Activated CD4-positive, alpha-beta T cell treated with anti-CD3 and anti-CD28 coated beads, Interleukin-2, amount 50 U/mL, for 48 hours (primary cell): ENCODE results near the gene TREX2.

Experiments used
- DNase-seq, 2 experiments: peaks; one replicate each; pipeline ENCODE4 v3.0.0-alpha.2; 2020

TREX2 gene

DNA sequence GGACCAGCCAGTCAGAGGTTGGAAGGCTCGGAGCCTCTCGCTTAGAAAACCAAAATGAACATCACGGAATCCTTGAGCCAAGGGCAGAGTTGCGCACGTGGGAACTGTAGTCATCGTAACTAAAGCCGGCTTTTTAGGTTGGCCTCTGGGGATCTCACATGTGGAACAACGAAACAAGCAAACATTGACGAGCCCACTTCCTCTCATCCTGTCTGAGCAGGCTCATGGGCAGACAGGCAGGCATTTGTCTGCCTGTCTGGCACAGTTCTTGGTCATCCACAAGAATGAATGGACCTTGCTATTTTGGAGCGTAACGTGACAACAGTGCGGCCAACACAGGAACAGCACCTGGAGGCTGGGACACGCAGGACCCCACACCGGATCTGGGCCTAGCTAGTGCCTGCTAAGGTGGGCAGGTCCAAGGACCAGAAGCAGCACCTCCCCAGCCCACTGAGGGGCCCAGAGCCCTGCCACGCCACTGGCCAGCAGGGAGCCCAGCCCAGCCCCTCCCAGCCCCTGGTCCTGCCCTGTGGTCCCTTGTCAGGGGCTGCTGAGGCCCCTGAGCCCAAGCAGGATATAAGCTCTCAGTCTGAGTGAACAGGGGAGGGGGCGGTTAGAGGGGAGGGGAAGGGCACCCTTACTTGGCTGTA lies 9.2 kb upstream of the TREX2 start:
- DNase-seq, result no peak

DNA sequence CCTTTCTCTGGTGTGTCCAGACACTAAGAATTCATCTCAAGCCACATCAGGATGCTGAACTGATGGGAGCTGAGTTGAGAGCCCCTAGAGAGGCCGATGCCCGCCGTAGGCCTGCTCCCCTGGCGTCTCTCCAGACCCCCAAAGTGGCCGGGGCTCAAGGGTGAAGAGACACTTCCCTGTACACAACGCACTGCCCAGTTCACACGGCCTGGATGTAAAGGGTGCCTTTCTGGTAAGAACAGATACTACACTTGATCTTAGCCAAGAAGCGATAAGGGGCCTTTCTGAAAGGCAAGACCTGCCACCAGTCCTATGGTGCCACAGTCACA lies 5.1 kb upstream of the TREX2 start:
- no peak for DNase-seq

DNA sequence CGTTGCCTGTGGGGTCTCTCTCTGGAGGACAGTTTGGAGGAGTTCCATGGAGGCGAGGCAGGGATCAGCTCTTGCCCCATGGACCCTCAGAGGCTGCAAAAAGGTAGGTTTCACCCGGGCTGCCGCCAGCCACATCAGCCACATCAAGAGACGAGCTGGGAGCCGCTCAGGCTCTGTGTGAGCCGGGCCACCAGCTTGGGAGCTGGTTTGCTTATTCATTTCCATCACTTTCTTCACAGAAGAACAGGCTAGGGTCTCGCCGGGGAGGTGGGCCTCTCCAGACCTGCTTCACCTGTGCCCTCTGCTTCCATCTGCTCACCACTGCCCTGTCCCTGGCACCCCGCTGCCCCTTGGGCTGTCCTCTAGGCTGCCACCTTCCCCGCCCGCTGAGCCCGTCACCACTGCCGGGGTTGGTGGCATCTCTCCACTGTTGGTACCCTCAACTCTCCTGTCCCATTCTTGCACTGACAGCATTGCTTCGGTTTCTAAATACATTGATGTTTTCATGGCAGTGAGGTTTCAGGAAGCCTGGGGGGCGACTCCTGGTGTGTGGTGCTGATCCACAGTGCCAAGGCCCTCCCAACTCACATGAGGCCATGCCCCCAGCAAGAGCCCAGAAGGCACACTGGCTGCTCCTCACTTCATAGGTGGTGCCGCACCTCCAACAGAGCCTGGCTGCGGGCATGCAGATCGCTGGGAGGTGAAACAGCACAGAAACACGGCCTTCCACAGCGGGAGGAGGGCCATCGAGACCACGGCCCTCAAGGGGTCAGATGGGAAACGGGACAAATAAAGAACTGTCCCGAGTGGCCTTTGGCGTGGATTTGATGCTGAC lies 4.5 kb upstream of the TREX2 start:
- no peak for DNase-seq

DNA sequence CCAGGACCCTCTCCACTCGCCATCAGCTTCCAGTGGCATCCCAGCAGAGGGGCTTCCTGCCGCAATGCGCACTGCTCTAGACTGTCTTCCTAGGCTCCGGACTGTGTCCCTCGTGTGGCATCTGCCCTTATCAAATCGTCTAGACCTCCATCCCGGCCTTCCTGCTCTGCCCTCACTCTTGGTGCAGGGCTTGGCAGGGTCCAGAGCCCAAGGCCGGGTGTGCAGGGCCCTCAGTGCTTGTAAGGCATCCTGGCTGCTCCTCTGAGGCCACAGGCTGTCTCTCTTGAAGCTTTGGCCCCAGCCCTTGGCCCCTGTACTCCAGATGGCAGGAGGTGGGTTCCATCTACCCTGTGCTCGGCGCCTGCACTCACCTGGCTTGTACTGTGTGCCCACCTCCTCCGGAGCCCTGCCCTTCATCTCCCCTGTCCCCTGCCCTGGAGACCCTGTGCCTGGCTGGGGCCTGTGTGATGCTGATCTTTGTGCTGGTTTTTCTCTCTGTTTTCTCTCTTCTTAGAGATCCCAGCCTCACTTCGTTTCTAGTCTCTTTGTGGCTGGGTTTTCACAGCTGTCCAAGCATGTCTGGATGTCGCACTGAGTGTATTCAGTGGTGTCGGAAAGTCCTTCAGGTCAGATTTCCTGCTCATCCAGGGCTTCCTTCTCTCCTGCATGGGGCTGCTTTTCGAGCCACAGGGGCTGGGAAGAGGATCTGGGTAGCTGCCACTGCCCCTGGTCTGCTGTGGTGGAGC lies 3.7 kb upstream of the TREX2 start:
- no peak for DNase-seq

DNA sequence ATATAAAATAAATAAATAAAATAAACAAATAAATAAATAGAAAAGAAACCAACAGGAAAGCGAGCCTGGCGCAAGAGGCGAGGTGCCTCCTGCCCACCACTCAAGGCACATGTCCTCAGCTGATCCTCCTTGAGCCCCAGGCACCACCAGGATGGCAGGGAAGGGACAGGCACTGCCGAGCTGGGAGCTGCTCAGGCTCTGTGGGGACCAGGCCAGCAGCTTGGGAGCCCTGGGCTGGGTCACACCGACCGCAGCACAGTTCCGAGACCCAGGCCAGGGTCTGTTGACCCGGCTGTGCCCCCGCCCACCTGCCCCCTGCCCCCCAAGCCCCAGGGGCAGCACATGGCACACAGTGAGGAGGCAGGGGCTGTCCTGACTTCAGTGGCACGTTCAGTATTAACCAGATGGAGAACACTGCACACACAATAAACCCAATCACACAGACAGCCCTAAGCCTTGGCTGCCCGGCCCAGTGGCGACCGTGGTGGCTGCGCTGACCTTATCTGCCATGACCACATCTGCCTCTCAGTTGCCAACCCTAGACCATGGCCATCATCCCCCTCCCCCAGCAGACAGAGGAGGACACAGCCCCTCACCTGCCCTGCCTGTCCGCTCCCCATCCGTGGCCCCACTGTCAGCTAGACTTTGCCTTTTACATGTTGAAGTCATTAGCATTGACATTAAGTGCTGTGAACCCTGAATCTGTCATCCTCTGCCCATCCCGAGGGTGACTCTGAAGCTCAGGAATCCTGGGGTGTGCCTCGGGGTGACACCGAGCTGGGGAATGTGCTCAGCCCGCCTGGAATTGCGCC lies 2.9 kb upstream of the TREX2 start:
- no peak for DNase-seq

DNA sequence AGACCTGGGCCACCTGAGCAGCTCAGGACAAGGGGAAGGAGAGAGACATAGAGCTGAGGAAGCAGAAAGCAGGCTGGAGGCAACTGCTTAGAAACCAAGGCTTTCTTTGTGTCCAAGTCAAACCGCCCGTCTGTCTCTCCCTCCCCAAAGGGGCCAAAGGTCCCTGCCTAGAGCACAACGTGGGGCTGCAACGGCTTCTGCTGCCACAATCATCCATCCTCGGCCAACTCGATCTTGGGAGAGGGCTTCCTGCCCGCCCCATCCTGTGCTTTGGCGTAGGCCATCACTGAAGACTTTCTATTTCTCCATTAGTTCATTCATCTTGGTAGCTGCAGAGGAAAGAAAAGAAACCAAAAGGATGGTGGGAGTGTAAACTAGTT lies 1.7 kb upstream of the TREX2 start:
- no peak for DNase-seq

DNA sequence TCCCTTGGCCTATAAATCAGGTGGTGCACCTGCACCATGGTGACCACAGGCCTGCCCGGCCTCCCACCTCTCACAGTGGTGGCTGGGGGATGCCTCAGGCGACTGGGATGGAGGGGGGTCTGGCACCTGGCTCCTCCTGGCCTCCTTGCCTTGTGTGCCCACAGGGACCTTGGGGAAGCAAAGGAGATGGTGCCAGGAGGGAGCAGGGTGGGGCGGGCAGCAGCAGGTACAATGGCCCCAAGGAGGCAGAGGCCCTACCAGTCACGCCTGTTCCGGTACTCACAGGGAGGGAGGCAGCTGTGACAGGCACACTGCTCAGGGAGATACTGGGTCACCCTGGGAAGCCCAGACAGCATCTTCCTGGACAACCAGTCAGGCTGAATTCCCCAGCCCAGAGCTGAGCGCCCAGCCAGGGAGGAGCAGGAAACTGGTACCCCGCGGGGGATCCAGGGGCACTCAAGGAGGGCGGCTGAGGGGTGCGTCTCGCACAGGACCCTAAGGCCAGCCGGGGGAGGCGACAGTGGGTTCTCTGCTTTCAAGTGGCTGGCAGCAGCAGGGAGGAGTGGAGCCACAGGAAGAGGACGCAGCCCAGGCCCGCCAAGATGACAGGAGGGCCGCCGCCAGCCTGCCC lies 1.2 kb upstream of the TREX2 start:
- DNase-seq, result no peak

DNA sequence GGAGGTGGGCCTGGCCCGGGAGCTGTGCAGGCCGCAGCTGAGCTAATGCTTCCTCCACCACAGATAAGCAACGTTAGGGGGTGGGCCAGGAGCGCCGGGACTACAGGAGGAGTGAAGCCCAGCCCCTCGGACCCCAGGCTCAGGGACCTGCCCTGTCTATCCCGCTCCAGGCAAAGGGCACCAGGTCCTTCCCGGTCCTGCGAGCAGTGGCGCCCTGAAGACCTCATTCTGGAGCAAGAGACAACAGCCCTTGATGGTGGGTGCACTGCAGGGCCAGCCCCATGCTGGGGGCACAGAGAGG lies 730 bp upstream of the TREX2 start:
- no peak for DNase-seq

DNA sequence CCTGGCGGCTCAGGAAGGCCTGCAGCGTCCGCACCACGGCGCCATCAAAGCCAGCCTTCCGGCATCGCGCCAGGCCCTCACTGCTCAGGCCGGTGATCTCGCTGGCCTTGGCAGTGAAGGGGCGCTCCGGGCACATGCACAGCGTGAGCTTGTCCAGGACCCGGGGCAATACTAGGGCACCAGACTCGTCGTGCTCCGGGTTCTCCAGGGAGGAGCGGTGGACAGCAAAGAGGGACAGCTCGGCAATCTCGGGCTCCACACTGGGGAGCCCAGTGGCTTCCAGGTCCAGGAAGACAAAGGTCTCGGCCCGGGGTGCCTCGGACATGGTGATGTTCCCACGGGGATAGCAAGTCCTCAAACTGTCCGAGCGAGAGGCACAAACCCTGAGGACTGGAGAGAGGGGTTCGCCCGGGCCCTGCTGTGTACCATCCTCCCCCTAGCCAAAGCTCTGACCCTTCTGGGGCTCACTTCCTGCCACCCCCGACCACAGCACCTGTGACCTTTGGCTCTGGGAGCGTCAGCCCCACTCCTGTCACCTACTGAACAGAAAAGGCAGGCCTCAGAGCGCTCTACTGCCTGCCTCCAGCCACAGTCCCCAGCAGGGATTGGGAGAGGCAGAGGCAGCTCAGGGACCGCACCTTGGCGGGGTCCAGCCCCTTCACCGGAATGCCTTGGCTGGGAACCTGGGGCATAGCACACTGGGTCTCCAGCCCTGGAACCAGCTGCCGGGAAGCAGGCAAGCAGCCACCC lies 575 bp downstream of the TREX2 start:
- DNase-seq, result no peak

DNA sequence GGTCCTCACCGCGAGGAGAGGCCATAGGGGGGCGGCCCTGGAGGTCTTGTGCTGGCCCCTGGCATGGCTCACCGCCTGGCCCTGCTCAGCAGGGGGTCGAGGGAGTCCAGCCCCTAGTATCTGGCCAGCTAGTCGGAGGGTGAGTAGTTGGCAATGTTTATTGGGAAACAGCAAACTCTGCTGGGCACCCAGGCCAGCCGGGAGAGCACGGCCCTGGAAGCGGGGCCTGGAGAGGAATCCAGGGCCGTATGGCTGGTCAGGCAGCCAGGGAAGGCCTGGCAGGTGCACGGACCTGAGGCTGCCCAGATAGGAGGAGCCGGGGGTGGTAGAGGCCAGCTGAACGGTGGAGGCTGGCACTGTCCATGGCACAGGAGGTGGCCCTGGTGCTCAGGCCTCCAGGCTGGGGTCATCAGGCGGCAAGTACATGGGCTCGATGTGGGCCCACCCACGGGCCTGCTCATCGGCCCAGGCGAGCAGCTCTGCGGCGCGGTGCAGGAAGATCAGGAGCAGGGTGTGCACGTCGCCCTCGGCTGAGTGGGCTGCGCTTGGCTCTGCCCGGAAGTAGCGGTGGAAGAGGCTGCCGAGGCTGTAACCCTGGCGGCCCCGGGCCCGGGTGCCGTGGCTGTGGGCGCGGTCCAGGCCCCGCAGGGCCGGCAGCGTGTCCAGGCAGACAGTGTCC lies 1.4 kb downstream of the TREX2 start:
- no peak for DNase-seq

DNA sequence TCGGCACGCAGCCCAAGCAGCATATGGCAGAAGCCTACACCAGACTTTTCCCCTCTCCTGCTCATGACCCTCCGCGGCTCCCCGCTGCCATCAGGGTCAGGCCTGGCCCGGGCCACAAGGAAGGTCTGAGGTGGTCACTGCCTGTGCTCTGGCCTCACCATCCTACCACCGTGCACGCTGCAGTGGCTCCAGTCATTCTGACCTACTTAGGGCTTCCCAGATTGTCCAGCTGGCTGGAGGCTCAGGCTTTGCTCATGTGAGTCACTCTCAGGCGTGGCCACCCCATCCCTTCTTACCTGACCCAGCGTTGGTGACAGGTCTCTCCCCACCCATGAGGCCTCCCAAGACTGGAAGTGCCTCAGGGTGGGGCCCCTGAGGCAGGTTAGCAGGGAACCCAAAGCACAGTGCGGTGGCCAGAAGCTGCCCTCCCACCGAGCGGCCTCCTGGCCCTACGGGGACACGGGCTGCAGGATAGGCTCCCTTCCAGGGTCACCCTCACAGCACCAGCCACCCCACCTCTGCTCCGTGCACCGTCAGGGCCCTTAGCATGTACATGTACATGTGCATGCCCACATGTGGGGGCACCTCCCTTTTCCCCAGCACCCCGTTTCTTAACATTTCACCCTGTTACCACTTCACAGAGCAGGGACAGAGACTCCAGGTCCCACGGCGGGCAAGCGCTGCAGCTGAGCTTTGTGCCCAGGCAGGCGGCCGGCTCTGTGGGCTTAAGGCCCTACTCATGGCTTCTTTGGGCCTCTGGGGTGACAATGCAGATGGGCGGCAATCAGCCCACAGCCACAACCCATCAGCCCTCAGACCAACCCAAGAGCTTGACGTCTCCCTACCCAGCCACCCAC lies 2.2 kb downstream of the TREX2 start:
- DNase-seq, result no peak

DNA sequence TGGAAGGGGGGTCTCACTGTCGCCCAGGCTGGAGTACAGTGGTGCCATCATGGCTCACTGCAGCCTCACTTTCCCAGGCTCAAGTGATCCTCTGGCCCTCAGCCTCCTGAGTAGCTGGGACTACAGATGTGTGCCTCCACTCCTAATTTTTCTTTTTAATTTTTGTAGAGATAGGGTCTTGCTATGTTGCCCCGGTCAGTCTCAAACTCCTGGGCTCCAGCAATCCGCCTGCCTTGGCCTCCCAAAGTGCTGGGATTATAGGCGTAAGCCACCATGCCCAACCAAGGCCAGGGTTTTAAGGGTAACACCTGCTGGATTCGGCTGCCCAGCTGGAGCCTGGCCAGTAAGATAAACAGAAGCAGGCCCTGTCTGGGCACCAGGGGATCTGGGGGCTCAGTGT lies 3.4 kb downstream of the TREX2 start:
- no peak for DNase-seq

DNA sequence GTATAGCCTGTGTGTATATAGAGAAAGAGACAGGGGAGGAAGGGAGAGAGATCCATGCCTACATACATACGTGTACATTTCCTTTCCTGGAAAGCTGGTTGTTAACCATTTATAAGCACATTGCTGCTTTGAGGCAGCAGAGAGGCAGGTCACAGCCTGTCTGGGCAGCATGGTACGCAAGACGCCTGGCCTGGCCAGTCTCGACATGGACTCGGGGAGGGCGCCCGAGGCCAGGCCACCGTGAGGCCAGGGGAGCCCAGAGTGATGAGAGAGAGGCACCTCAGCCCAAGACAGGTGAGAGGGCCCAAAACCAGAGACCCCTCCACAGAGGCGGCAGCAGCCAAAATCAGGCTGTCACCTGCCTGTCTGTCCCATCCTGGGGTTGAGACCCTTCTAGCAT lies 3.9 kb downstream of the TREX2 start:
- DNase-seq, result no peak

DNA sequence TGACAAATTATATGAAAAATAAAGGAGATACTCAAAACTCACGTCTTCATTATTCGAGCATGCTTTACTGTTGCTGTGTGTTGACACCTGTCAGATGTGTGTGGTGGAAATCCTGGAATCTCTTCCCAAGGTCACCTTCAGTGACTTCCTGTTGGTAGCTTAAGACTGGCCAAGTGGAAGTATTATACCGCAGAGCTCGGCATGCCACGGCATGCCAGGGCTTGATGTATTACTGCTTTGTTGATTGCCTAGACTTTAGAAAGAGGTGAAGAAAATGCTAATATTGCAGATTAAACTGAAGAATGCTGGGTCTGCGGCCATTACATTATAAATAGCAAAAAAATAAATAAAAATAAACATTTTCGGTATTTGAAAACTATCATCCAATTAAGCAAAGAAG lies 4.6 kb downstream of the TREX2 start:
- no peak for DNase-seq

DNA sequence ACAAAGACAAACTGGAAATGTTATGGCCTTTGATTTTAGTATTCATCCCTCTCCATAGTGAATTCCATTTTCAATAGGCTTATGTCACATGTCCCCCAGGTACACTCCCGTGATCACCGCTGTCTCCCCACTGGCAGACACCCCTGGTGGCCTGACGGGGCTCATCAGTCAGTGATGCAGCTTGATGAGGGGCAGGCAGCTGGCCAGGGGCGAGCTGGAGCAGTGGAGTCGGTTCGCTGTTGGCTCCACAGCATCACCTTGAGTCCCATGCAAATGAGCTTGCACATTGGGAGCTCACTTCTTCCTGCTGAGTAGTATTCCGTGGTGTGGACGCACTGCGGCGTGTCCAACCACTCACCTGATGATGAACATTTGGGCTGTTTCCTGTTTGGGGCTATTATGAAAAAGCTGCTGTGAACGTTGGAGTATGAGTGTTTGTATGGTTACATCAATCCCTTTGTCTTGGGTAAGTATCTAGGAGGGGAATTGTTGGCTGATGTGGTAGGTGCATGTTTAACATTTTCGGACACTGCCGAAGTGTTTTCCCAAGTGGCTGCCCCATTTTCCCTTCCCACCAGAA lies 5.2 kb downstream of the TREX2 start:
- no peak for DNase-seq

DNA sequence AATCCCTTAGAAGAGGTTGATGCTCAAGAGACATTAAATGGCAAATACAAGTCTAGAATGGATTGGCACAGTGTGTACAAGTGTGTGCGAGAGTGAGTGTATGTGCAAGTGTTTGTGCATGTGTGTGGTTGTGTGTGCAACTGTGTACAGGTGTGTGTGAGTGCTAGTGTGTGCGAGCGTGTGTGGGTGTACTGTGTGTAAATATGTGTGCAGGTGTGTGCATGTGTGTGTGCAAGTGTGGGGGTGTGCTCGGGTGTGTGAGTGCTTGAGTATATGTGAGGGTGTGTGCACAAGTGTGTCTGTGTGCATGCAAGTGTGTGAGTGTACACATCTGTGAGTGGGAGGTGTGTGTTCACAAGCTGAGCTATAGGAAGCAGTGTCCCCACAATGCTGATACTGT lies 5.9 kb downstream of the TREX2 start:
- DNase-seq, result no peak

DNA sequence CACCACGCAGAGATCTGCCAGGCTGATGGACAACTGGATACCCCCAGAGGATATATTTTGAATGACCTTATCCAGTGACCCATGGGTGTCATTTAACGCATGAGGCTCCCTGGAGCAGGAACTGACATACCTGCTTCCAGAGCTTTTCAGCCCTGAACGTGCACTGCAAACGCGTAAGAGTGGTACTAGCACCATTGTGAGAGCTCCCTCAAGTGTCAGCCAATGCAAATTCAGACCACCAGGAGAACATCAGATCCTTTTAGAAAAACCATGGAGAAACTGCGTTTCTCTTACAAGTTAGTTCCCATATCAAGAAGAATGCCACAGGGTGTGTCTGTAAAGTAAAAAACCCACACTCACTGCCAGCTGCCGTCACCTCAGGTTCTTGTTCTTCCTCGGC lies 7.3 kb downstream of the TREX2 start:
- no peak for DNase-seq

DNA sequence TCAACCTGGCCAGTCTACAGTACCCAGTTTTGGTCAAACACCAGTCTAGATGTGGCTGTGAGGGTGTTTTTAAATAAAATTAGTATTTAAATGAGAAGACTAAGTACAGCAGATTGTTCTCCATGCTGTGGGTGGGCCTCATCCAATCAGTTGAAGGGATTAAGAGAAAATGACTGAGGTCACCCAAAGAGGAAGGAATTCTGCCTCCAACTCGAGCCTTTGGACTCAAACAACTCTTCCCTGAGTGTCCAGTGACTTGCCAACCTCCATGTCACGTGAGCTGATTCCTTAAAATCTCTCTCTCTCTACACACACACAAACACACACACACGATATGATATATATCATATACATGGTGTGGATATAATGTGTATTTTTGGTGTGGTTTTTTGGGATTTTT lies 10.0 kb downstream of the TREX2 start:
- no peak for DNase-seq

DNA sequence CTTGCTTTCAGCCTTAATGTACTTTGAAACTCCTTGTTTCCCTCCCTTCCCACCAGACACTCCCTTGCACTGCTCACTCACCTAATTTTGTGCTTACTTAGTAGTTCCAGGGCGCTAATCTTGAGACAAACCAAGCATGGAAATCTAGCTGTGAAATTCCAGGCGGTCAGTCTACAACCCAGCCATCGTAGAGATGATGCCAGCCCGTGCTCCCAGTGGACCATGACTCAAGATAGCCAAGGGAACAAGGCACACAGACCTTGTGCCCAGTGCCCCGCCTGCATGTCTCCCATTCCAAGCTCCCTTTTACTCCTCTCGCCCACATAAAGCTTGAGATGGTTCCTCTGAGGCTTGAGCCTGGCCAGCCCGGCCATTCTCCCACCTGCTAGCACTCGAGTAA lies 11.1 kb downstream of the TREX2 start:
- no peak for DNase-seq

DNA sequence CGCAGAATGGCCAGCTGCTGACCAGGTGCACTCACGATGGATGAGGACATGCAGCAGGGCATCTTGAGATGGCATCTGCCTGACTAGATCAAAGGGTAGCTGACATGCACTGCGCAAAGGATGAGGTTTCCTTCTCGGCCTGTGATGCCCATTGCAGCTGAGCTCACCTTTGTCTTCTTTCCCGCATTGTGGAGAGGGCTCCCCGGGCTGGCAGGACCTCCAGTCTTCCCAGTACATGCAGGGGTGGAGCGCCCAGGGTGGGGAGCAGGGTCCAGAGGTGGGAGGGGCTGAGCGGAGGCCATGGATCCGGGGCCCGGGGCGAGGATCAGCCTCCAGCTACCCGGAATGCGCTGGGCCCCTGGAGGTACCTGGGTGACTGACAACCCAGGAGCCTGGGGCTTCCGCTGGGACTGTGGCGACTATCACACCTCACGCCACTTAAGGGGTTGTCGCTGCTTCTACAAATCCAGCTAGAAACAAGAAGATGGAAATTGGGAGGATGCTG lies 12.0 kb downstream of the TREX2 start:
- no peak for DNase-seq
